Embryonic facial prominence (tissue), 1 donor: Measurements from ENCODE around the gene THRB.

ENCODE experiments used
- DNase-seq: peaks from one replicate; pipeline ENCODE4 v3.0.0-alpha.2; 2016; ENCODE audit errors: extremely low spot score

The THRB gene

DNA sequence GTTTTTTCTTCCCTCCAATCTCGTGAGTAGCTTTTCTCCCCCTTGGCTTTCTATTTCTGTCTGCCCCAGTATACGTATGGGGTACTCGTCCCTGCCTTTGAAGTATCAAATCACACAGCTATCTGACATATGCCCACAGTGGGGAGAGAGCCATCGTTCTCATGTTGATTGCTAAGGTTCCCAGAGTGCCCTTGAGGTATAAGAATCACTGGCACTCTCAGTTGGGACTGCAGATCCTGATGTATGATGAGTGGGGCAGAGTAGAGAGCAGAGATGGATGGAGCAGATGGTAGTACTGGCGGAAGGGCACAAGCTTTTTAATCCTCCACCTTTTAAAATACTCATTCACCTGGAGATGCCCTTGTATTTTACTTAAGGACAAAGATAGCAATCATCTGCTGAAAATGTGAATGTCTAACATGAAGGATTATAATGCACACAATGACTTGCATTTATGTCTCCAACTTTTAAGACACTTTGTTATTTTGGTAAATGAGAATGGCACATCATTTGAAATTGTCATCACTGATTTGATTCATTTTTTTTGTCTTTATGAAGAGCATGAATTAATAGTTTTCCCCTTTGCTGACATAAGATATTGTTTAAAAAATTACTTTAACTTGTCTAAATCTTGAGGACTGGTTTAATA is 310.0 kb downstream of the THRB start:
- no peak for DNase-seq

GRCh38 chr3:24182756-24183155 is 311.9 kb downstream of the THRB start:
- no peak for DNase-seq

DNA sequence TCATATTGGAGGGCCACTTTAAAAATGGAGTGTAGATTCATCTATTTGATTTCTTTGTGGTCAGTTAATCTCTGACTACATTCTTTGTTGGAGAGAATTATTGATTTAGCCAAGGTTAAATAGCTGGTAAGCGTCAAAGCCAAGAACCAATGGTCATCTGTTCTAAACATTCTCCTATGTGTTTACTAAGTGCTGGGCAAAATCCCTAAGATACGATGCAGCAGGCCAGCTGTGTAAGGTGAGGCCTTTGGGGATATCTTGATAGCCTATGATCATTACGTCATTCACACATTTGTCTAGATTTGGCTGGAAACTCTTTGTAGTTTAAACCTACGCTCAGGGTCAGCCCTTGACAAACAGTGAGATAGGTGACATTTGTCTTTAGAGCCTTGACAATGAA is 313.4 kb downstream of the THRB start:
- DNase-seq, result no peak

- DNase-seq, result no peak
Observed at GRCh38 chr3:24180616-24181015, 314.0 kb downstream of the THRB start.

- DNase-seq, result peak; percentile 40
Observed at GRCh38 chr3:24177201-24177600, 317.4 kb downstream of the THRB start.

GRCh38 chr3:24174614-24175013 is 320.0 kb downstream of the THRB start:
- DNase-seq, result no peak

GRCh38 chr3:24168977-24169376 is 325.7 kb downstream of the THRB start:
- no peak for DNase-seq

- no peak for DNase-seq
Observed at GRCh38 chr3:24167429-24167828, 327.2 kb downstream of the THRB start.

GRCh38 chr3:24166515-24166914 is 328.1 kb downstream of the THRB start:
- no peak for DNase-seq

- DNase-seq, result no peak
Observed at GRCh38 chr3:24165603-24165982, 329.1 kb downstream of the THRB start.

GRCh38 chr3:24164967-24165602 is 329.6 kb downstream of the THRB start:
- no peak for DNase-seq

DNA sequence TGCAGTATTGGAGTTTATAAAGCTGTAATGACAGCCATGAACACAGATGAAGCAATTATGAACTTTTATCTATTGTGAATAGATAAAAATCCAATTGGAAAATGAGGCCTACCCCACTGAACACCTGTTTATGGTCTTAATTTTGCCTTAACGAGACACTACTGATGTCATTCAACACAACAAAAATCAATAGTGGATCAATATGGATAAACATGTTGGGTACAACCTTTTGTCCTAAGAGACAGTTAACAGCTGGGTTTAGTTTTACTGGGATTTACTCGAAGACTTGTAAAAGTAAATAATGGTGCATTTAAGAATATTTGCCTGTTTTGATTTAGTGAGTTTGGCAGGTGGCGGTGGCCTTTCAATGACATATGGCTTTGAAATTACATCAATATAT is 331.7 kb downstream of the THRB start:
- no peak for DNase-seq

GRCh38 chr3:24161841-24162240 is 332.8 kb downstream of the THRB start:
- DNase-seq, result no peak

GRCh38 chr3:24160424-24161095 is 334.1 kb downstream of the THRB start:
- DNase-seq, result no peak

GRCh38 chr3:24158761-24159454 is 335.7 kb downstream of the THRB start:
- no peak for DNase-seq

GRCh38 chr3:24157106-24157505 is 337.5 kb downstream of the THRB start:
- no peak for DNase-seq

- no peak for DNase-seq
Observed at GRCh38 chr3:24156466-24156865, 338.2 kb downstream of the THRB start.

DNA sequence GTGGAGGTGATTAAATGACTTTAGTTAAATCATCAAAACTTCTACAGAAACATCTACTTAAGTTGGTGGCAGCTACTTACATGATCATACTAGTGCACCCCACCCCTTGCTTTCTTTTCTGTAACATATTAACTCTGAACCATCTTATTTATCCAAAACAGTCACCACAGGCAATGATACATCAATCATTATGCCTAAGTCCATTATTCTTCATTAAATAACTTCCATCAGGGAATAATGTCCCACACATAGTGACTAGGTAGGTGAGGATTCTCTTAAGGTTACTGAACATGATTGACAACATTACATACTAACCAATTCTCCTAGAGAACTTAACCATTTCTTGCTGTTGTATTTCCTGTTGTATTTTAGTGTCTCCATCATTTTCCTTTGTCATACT is 339.4 kb downstream of the THRB start:
- DNase-seq, result no peak

GRCh38 chr3:24154781-24155180 is 339.9 kb downstream of the THRB start:
- DNase-seq, result no peak

DNA sequence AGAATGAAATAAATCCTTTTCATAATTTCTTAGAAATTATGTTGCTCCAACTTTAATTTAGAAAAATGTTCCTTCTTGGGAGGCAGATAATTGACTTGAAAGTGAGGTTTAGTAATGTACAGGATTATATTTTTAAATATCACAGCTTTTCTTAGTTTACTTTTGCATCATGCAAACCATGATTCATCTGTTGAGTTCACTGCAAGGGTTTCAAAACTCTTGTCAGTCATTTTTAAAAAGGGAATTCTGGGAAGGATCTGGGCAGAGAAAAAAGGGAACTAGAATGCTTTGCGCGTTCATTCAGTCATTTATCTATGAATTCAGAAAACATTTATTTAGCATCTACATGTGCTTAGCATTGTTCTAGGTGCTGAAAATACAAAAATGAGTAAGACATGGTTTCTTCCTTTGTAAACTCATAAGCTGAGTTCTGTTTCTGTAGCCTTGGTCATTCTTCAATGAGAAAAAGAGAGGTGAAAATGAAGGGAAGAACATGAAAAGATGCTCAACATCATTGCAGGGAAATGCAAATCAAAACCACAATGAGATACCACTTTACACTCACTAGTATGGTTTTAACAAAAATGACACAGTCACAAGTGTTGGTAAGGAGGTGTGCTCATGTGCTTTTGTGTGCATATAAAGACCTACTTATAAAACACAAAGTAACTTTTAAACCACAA is 340.5 kb downstream of the THRB start:
- no peak for DNase-seq

DNA sequence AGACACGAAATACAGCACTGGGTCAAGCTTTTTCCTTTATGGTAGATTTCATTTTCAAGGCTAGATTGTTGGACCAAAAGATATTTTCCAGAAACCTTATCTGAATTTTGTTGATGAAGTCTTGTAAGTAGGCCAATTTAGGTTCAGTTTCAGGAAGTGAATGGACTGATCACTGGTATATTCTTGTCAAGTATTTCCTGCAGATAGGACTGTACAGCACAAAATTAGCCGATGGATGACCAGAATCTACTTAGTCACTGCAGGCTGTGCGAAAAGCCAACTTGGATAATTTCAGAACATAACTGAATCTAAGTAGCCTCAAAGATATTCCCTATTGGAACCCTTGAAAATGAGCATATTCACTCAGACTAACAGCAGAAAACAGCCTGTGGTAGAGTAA is 343.1 kb downstream of the THRB start:
- no peak for DNase-seq

DNA sequence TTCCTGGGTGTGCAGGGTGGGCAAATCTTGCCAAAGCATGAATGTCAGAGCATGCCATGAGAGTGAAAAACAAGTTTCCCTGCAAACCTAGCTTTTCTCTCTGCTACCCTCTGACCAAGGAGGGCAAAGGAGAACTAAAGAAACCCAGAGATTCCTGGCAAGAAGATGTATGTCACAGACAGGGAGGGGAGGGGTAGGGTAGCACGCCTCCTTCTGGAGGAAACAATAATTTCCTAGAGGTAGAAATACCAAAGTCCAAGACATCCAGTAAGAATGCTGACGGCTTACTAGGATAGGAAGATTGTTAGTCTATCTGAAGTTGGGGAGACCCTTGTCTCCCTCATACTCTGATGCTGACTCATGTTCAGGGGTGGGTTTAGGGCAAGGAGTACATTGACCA is 345.6 kb downstream of the THRB start:
- no peak for DNase-seq
